Suprapubic skin (tissue), 3 donors: ENCODE measurements around the gene CDK18.

Source experiments
- CTCF ChIP-seq, 2 donors: fragments of 200-600 bp in 1 of 2; fragments of 450-650 bp in 1 of 2; sonication (generic) in 1 of 2; IDR thresholded peaks; one replicate each; pipeline ENCODE4 v1.5.1; 2016 to 2019; ENCODE audit warnings: antibody characterized with exemption in 2 of 2, mild to moderate bottlenecking in 1 of 2, moderate library complexity in 1 of 2
- POLR2A ChIP-seq, 2 donors: fragments of 450-650 bp; IDR thresholded peaks; one replicate each; pipeline ENCODE4 v1.6.1; 2017; ENCODE audit warnings: antibody characterized with exemption in 2 of 2, mild to moderate bottlenecking in 2 of 2, moderate library complexity in 2 of 2

- TF ChIP-seq CTCF (IDR thresholded peaks at IDR 0.05) (no peak), POLR2A (IDR thresholded peaks at IDR 0.05) (no peak)
Measured at GRCh38 chr1:205510951-205511330, 6.5 kb downstream of the CDK18 start.
